Skeletal muscle cell (primary cell): Measurements from ENCODE around the gene PDLIM1.

Source experiments
- DNase-seq: peaks from one replicate; pipeline ENCODE4 v3.0.0-alpha.2; 2010; ENCODE audit warnings: low read depth
- H3K4me3 ChIP-seq: 2 replicates; pipeline ENCODE4 v1.5.1; 2011; ENCODE audit warnings: low read depth, mild to moderate bottlenecking, control low read depth, low read length, moderate library complexity

The PDLIM1 gene

GRCh38 chr10:95321554-95322301 is 30.9 kb upstream of the PDLIM1 start:
- H3K4me3 ChIP-seq: no peak overlapping the region
- DNase-seq: no peak

- no peak for DNase-seq
- no peak overlapping the region for H3K4me3 ChIP-seq
These were observed 28.4 kb upstream of the PDLIM1 start for GRCh38 chr10:95319239-95319638.

- no peak overlapping the region for H3K4me3 ChIP-seq
- DNase-seq: no peak
These were observed 24.7 kb upstream of the PDLIM1 start for GRCh38 chr10:95315509-95315908.

- H3K4me3 ChIP-seq: no peak overlapping the region
- DNase-seq: no peak
These were observed 23.6 kb upstream of the PDLIM1 start for GRCh38 chr10:95314192-95314918.

- no peak overlapping the region for H3K4me3 ChIP-seq
- no peak for DNase-seq
These were observed 22.2 kb upstream of the PDLIM1 start for GRCh38 chr10:95312986-95313495.

- no peak overlapping the region for H3K4me3 ChIP-seq
- no peak for DNase-seq
These were observed 21.5 kb upstream of the PDLIM1 start for GRCh38 chr10:95312257-95312656.

GRCh38 chr10:95309958-95310357 is 19.2 kb upstream of the PDLIM1 start:
- no peak overlapping the region for H3K4me3 ChIP-seq
- DNase-seq: no peak

- peak; percentile 89 for DNase-seq
These were observed 17.8 kb upstream of the PDLIM1 start for GRCh38 chr10:95308389-95309302.

GRCh38 chr10:95306851-95307250 is 16.0 kb upstream of the PDLIM1 start:
- no peak overlapping the region for H3K4me3 ChIP-seq
- no peak for DNase-seq

More at GRCh38 chr10:95308389-95309302, 17.8 kb upstream of the PDLIM1 start:
- H3K4me3 ChIP-seq: no peak overlapping the region

- no peak overlapping the region for H3K4me3 ChIP-seq
- no peak for DNase-seq
These were observed 15.5 kb upstream of the PDLIM1 start for GRCh38 chr10:95306318-95306650.

GRCh38 chr10:95305606-95306317 is 15.0 kb upstream of the PDLIM1 start:
- no peak overlapping the region for H3K4me3 ChIP-seq
- DNase-seq: no peak

GRCh38 chr10:95304976-95305375 is 14.2 kb upstream of the PDLIM1 start:
- DNase-seq: no peak
- no peak overlapping the region for H3K4me3 ChIP-seq

GRCh38 chr10:95304463-95304862 is 13.7 kb upstream of the PDLIM1 start:
- no peak for DNase-seq
- H3K4me3 ChIP-seq: no peak overlapping the region

GRCh38 chr10:95303950-95304349 is 13.1 kb upstream of the PDLIM1 start:
- DNase-seq: no peak
- H3K4me3 ChIP-seq: no peak overlapping the region

GRCh38 chr10:95303535-95303934 is 12.7 kb upstream of the PDLIM1 start:
- peak; percentile 32 for DNase-seq
- H3K4me3 ChIP-seq: no peak overlapping the region

GRCh38 chr10:95300022-95300539 is 9.3 kb upstream of the PDLIM1 start:
- H3K4me3 ChIP-seq: no peak overlapping the region
- DNase-seq: no peak

GRCh38 chr10:95297402-95297801 is 6.6 kb upstream of the PDLIM1 start:
- no peak for DNase-seq
- no peak overlapping the region for H3K4me3 ChIP-seq

GRCh38 chr10:95296764-95297163 is 6.0 kb upstream of the PDLIM1 start:
- no peak for DNase-seq

More at GRCh38 chr10:95296764-95297163, 6.0 kb upstream of the PDLIM1 start:
- H3K4me3 ChIP-seq: no peak overlapping the region
